ENCODE data around the gene IAH1.

IAH1 gene

GRCh38 chr2:9440058-9440727, 34.2 kb upstream of the IAH1 start:
- TF ChIP-seq, protein P1, sequence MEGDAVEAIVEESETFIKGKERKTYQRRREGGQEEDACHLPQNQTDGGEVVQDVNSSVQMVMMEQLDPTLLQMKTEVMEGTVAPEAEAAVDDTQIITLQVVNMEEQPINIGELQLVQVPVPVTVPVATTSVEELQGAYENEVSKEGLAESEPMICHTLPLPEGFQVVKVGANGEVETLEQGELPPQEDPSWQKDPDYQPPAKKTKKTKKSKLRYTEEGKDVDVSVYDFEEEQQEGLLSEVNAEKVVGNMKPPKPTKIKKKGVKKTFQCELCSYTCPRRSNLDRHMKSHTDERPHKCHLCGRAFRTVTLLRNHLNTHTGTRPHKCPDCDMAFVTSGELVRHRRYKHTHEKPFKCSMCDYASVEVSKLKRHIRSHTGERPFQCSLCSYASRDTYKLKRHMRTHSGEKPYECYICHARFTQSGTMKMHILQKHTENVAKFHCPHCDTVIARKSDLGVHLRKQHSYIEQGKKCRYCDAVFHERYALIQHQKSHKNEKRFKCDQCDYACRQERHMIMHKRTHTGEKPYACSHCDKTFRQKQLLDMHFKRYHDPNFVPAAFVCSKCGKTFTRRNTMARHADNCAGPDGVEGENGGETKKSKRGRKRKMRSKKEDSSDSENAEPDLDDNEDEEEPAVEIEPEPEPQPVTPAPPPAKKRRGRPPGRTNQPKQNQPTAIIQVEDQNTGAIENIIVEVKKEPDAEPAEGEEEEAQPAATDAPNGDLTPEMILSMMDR (IDR thresholded peaks at IDR 0.05; ENCODE audit: insufficient read depth, low read length, missing control alignments) = no peak
- no peak for DNase-seq (ENCODE audit: low read depth, low spot score)
- ChIA-PET CTCF (no interaction called here), POLR2A (no interaction called here)
- no peak overlapping the region for H3K4me3 ChIP-seq (ENCODE audit: low read depth, low read length)

DNA sequence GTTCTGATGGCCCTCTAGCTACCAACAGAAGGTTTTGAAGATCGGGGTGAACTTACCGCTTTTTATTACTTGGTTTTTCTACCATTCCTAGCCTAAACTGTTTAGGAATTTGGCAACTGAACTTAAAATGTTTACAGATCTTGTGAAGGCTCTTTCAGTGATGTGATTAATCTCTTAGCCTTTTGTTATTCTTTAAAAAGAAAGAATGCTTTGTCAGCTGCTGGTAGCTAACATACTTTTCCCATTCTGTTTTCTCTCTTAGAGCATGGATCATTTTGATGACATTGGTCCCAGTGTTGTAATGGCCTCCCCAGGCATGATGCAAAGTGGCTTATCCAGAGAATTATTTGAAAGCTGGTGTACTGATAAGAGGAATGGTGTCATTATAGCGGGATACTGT, 32.8 kb upstream of the IAH1 start:
- H3K4me3 ChIP-seq (ENCODE audit: low read depth, low read length) = no peak overlapping the region
- TF ChIP-seq, protein P1 (IDR thresholded peaks at IDR 0.05; ENCODE audit: insufficient read depth, low read length, missing control alignments) = no peak
- CTCF ChIA-PET = no interaction called here
- no peak for DNase-seq (ENCODE audit: low read depth, low spot score)
- POLR2A ChIA-PET = no interaction called here

DNA sequence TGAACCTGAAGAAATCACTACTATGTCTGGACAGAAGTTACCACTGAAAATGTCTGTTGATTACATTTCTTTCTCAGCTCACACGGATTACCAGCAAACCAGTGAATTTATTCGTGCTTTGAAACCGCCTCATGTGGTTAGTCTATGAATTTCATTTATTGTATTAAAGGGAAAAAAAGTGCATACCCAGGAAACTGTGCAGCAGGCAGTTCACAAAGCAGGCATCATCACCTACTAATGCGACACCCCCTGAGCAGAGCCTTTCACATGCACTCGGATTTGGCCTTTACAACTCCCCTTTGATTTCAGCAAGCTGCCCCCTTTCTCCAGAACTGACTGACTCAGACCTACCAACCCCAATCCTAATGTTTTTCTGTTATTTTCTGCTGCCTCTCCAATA, 30.8 kb upstream of the IAH1 start:
- TF ChIP-seq, protein P1 (IDR thresholded peaks at IDR 0.05; ENCODE audit: insufficient read depth, low read length, missing control alignments) = no peak
- ChIA-PET POLR2A (no interaction called here), CTCF (interaction anchor here (1.3 kb wide), 1 partner anchor 27 kb away, joined by 3 read pairs; no protein-coding TSS in a partner anchor)
- DNase-seq (ENCODE audit: low read depth, low spot score) = no peak
- no peak overlapping the region for H3K4me3 ChIP-seq (ENCODE audit: low read depth, low read length)

GRCh38 chr2:9445089-9445488, 29.3 kb upstream of the IAH1 start:
- DNase-seq (ENCODE audit: low read depth, low spot score) = no peak
- ChIA-PET CTCF (interaction anchor here (1.3 kb wide), 1 partner anchor 25 kb away, joined by 3 read pairs; no protein-coding TSS in a partner anchor), POLR2A (no interaction called here)
- TF ChIP-seq, protein P1 (IDR thresholded peaks at IDR 0.05; ENCODE audit: insufficient read depth, low read length, missing control alignments) = no peak
- no peak overlapping the region for H3K4me3 ChIP-seq (ENCODE audit: low read depth, low read length)

GRCh38 chr2:9451231-9451630, 23.1 kb upstream of the IAH1 start:
- no peak for DNase-seq (ENCODE audit: low read depth, low spot score)
- ChIA-PET CTCF (interaction anchor here (0.7 kb wide), 1 partner anchor 17 kb away, joined by 3 read pairs; no protein-coding TSS in a partner anchor), POLR2A (no interaction called here)
- TF ChIP-seq, protein P1 (IDR thresholded peaks at IDR 0.05; ENCODE audit: insufficient read depth, low read length, missing control alignments) = no peak
- H3K4me3 ChIP-seq (ENCODE audit: low read depth, low read length) = no peak overlapping the region

DNA sequence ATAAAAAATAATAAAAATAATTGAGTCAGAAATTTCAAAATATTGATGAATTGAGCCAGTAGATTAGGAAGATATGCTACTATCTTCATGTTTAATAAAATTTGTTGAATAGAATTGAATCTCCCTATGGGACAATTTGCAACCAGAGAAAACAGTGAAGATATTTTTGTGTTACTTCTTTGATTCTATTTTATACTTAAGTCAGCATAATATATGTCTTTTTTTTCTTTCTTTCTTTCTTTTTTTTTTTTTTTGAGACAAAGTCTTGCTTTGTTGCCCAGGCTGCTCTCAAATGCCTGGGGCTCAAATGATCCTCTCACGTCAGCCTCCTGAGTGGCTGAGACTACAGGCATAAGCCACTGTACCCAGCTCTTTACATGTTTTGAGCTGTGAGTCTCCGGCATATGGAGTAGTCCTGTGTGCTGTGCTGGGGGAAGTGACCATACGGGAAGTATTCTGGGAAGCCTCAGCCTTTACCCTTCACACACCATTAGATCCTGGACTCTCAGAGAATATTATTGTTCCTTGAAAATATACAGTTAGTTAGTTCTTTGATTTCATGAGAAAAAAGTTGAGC, 13.8 kb upstream of the IAH1 start:
- no peak for DNase-seq (ENCODE audit: low read depth, low spot score)
- ChIA-PET POLR2A (no interaction called here), CTCF (no interaction called here)
- TF ChIP-seq, protein P1 (IDR thresholded peaks at IDR 0.05; ENCODE audit: insufficient read depth, low read length, missing control alignments) = no peak
- H3K4me3 ChIP-seq (ENCODE audit: low read depth, low read length) = no peak overlapping the region

Measured in AG04449 (cell line).